ENCODE results near the gene SLC2A5.

Gene SLC2A5

DNA sequence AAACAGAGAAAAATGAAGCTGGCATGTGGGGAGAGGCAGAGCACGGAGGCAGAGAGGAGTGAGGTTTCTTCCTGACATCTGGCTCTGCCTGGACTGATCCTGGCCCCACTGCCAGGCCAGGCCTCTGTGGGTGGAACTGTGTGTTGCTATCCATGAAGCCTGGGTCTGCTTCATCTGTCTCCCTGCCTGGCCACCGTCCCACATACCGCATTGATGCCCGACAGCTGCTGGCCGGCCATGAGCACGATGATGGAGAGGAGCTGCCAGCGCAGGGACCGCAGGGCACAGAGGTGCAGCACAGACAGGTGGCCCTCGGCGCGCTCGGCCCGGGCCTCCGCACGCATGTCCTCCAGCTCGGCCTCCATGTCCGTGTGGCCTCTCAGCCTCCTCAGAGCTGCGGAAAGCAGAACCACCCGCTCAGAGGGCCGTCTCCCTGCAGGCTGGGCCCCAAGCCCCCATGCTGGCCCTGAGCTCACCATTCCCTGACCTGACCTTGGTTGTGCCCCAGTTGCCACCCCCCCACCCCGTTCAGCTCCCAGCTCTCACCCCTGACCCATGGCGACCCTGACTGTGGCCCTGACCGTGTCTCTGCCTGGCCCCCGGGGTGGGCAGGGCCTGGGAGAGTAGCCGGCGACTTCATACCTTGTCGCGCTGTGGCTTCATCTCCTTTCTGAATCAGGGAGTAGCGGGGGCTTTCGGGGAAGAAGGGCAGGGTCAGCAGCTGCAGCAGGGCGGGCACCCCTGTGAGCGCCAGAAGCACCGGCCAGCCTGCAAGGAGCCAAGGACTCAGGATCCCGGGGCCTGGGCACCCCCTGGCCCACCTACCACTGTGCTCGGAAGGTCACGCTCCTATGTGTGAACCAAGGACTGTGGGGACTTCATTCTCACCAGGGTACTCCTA is 54.7 kb downstream of the SLC2A5 start:
- TF ChIP-seq, protein P1, sequence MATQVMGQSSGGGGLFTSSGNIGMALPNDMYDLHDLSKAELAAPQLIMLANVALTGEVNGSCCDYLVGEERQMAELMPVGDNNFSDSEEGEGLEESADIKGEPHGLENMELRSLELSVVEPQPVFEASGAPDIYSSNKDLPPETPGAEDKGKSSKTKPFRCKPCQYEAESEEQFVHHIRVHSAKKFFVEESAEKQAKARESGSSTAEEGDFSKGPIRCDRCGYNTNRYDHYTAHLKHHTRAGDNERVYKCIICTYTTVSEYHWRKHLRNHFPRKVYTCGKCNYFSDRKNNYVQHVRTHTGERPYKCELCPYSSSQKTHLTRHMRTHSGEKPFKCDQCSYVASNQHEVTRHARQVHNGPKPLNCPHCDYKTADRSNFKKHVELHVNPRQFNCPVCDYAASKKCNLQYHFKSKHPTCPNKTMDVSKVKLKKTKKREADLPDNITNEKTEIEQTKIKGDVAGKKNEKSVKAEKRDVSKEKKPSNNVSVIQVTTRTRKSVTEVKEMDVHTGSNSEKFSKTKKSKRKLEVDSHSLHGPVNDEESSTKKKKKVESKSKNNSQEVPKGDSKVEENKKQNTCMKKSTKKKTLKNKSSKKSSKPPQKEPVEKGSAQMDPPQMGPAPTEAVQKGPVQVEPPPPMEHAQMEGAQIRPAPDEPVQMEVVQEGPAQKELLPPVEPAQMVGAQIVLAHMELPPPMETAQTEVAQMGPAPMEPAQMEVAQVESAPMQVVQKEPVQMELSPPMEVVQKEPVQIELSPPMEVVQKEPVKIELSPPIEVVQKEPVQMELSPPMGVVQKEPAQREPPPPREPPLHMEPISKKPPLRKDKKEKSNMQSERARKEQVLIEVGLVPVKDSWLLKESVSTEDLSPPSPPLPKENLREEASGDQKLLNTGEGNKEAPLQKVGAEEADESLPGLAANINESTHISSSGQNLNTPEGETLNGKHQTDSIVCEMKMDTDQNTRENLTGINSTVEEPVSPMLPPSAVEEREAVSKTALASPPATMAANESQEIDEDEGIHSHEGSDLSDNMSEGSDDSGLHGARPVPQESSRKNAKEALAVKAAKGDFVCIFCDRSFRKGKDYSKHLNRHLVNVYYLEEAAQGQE (IDR thresholded peaks at IDR 0.05; ENCODE audit: insufficient read depth in 1 of 2, low read depth in 2 of 2, low read length in 2 of 2) = no peak
- TF ChIP-seq POLR2AphosphoS5 (IDR thresholded peaks at IDR 0.05; ENCODE audit: low read depth, low read length) (no peak), SIN3A (IDR thresholded peaks at IDR 0.05; ENCODE audit: borderline replicate concordance, insufficient read depth, low read length) (no peak), FOXP2 (optimal IDR thresholded peaks at IDR 0.05; ENCODE audit: borderline replicate concordance, extremely low read depth, extremely low read length, insufficient read depth) (no peak), TAF1 (IDR thresholded peaks at IDR 0.05; ENCODE audit: borderline replicate concordance, insufficient read depth, low read length) (no peak)

- TF ChIP-seq SIN3A (IDR thresholded peaks at IDR 0.05; ENCODE audit: borderline replicate concordance, insufficient read depth, low read length) (no peak), POLR2AphosphoS5 (IDR thresholded peaks at IDR 0.05; ENCODE audit: low read depth, low read length) (no peak), TAF1 (IDR thresholded peaks at IDR 0.05; ENCODE audit: borderline replicate concordance, insufficient read depth, low read length) (no peak), FOXP2 (optimal IDR thresholded peaks at IDR 0.05; ENCODE audit: borderline replicate concordance, extremely low read depth, extremely low read length, insufficient read depth) (no peak)
- TF ChIP-seq, protein P1 (IDR thresholded peaks at IDR 0.05; ENCODE audit: insufficient read depth in 1 of 2, low read depth in 2 of 2, low read length in 2 of 2) = no peak
Observed at GRCh38 chr1:9013819-9014218, 55.6 kb downstream of the SLC2A5 start.

- TF ChIP-seq POLR2AphosphoS5 (IDR thresholded peaks at IDR 0.05; ENCODE audit: low read depth, low read length) (no peak), FOXP2 (optimal IDR thresholded peaks at IDR 0.05; ENCODE audit: borderline replicate concordance, extremely low read depth, extremely low read length, insufficient read depth) (no peak), TAF1 (IDR thresholded peaks at IDR 0.05; ENCODE audit: borderline replicate concordance, insufficient read depth, low read length) (no peak), SIN3A (IDR thresholded peaks at IDR 0.05; ENCODE audit: borderline replicate concordance, insufficient read depth, low read length) (no peak)
- TF ChIP-seq, protein P1 (IDR thresholded peaks at IDR 0.05; ENCODE audit: insufficient read depth in 1 of 2, low read depth in 2 of 2, low read length in 2 of 2) = no peak
Observed at GRCh38 chr1:9010781-9011323, 58.6 kb downstream of the SLC2A5 start.

DNA sequence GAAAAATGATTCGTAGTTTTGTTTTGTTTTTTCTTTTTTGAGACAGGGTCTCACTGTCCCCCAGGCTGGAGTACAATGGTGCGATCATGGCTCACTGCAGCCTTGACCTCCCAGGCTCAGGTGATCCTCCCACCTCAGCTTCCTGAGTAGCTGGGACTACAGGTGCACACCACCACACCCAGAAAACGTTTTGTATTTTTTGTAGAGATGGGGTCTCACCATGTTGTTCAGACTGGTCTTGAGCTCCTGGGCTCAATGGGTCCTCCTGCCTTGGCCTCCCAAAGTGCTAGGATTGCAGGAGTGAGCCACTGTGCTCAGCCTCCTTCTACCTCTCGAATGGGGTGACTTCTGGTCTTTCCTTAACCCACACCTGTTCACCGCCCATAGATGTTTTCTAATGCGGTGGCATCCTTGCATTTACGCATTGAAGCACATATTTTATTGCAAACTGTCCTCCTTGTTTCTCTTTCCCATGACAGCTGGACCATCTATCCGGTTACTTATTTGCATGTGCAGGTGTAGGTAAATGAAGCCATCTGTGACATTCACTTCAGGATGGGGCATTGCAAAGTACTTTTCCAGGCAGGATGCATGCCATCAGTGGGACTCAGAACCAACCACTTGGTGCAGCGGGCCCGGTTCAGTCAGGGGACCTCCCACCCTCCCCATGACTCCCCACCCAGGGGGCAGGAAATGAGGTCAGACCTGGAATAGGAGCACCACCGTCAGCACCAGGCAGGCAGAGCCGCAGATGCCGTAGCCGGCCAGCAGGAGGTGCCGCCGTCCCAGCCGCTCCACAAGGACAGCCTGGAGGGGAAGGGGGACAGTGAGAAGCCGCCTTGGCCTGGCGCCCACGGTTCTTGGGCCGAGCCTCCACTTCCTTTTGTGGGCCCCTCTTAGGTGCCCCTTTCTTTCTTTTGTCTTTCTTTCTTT is 59.7 kb downstream of the SLC2A5 start:
- no peak for TF ChIP-seq TAF1 (IDR thresholded peaks at IDR 0.05; ENCODE audit: borderline replicate concordance, insufficient read depth, low read length)
- TF ChIP-seq FOXP2 (optimal IDR thresholded peaks at IDR 0.05; ENCODE audit: borderline replicate concordance, extremely low read depth, extremely low read length, insufficient read depth) = no peak
- TF ChIP-seq SIN3A (IDR thresholded peaks at IDR 0.05; ENCODE audit: borderline replicate concordance, insufficient read depth, low read length) = no peak

GRCh38 chr1:9008236-9008635 is 61.2 kb downstream of the SLC2A5 start:
- no peak for TF ChIP-seq TAF1 (IDR thresholded peaks at IDR 0.05; ENCODE audit: borderline replicate concordance, insufficient read depth, low read length)
- no peak for TF ChIP-seq POLR2AphosphoS5 (IDR thresholded peaks at IDR 0.05; ENCODE audit: low read depth, low read length)
- TF ChIP-seq, protein P1 (IDR thresholded peaks at IDR 0.05; ENCODE audit: insufficient read depth in 1 of 2, low read depth in 2 of 2, low read length in 2 of 2) = no peak
- TF ChIP-seq SIN3A (IDR thresholded peaks at IDR 0.05; ENCODE audit: borderline replicate concordance, insufficient read depth, low read length) = no peak
- TF ChIP-seq FOXP2 (optimal IDR thresholded peaks at IDR 0.05; ENCODE audit: borderline replicate concordance, extremely low read depth, extremely low read length, insufficient read depth) = no peak

Data from PFSK-1 (cell line).